NCI-H2196 (cell line): ENCODE results near the gene ACOX1.
"Not testable (repeated sequence)": the region's sequence is repeated elsewhere in the genome, so short reads cannot be mapped to it uniquely, and the experiment has no call there.

Experiments
- DNase-seq: peaks from one replicate; lab custom pipeline; 2025; ENCODE audit not compliant: unreplicated experiment; lab: John Stamatoyannopoulos, UW

The ACOX1 gene

DNA sequence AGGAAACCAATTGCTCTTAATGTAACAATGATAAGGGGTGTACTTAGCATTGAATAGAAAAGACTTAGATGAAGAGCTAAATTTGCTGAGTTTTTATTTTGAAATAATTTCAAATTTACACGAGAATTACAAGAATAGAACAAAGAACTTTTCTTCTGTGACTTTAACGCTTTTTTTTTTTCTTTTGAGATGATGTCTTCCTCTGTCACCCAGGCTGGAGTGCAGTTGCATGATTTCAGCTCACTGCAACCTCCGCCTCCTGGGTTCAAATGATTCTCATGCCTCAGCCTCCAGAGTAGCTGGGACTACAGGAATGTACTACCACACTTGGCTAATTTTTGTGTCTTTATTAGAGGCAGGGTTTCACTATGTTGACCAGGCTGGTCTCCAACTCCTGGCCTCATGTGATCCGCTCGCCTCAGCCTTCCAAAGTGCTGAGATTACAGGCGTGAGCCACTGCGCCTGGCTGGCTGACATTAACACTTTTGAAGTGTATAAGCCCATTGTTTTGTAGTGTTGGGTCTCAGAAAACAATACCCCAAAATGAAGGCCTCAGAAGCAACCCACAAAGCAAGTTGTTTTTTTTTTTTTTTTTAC is 2.2 kb upstream of the ACOX1 start:
- DNase-seq = no peak

DNA sequence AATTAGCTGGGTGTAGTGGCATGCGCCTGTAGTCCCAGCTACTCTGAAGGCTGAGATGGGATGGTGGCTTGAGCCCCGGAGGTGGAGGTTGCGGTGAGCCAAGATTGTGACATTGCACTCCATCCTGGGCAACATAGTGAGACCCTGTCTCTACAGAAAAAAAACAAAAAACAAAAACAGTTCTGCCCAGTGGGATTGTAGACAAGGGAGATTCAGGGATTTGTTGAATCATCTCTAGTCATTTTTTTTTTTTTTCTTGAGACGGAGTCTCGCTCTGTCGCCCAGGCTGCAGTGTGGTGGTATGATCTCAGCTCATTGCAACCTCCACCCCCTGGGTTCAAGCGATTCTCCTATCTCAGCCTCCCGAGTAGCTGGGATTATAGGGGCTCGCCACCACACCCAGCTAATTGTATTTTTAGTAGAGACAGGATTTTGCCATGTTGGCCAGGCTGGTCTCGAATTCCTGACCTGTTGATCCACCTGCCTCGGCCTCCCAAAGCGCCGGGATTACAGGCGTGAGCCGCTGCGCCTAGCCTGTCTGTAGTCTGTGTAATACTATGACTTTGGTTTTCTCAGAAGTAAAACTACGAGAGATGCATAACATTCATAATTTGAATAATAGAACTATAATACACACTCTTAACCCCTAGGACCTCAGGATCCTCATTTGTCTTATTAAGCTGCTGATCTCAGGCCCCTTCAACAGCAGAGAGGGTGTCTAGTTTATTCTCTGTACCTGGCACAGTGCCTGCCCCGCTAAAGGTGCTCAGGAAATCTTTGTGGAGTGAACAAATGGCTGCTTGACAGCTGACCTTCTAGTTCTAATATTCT is 1.4 kb upstream of the ACOX1 start:
- no peak for DNase-seq

DNA sequence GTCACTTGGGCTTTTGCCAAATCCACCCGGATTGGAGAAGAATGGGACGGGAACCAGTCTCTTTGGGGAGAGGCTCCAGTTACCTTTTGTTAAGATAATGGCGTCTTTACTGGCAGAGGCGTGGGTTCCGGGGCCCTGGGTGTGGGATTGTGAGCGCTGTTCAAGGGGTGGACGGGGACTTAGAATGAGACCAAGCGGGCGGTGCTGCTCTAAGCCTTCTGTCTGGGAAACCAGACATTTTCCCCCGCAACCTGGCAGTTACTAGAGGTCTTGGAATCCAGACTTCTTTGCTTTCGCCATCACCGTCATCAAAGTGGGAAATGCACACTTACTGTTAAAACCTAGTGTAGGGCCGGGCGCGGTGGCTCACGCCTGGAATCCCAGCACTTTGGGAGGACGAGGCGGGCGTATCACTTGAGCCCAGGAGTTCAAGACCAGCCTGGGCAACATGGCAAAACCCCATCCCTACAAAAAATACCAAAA is 780 bp upstream of the ACOX1 start:
- no peak for DNase-seq

DNA sequence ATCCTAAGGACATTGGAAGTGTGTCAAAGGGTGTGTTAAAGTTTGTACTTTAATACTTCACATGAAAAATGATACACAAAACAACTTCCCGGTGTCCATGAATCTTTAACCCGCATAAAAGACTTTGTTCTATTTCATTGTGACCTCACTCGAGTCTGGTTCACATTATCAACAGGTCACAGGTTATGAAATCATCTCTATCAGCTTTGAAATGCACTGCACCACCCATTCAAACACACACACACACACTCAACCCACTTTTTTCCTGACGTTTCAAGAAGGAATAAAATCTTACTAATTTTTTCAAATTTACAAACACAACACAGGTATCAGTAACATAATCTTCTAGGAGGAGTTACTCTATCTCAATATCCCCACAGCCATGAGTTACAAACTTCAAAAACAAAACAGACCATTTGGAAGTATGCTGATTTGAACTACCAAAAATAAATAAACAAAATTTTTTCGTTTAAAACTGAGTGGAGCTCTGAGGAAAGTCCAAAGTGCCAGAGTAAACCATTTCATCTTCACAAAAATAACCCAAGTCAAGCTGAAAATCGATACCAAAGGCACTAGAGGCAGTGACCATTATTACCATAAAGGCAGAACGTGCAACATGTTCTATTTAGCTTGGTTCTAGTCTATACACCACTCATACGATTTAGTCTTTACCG is 2.7 kb downstream of the ACOX1 start:
- no peak for DNase-seq

DNA sequence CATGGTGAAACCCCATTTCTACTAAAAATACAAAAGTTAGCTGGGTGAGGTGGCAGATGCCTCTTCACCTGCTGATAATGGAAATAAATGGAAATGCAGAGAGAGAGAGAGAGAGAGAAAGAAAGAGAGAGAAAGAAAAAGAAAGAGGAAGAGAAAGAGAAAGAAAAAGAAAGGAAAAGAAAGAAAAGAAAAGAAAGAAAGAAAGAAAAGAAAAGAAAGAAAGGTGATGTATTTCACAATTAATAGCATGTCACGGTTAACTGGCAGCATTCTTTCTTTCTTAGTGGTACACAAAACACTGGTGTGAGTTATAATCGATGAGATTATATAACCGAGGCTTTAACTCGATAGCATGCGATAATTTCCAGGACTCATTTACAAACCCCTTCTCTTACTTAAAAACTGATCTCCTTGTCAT is 3.2 kb downstream of the ACOX1 start:
- no peak for DNase-seq

DNA sequence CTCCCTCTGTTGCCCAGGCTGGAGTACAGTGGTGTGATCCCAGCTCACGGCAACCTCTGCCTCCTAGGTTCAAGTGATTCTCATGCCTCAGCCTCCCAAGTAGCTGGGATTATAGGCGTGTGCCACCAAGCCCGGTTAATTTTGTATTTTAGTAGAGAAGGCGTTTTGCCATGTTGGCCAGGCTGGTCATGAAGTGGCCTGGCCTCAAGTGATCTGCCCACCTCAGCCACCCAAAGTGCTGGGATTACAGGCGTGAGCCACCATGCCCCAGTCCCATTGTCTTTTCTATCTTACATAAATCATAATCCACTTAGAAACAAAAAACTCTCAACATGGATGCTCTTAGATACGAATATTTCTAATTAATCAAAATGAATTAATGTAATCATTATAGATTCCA is 3.8 kb downstream of the ACOX1 start:
- DNase-seq = not testable (repeated sequence)

DNA sequence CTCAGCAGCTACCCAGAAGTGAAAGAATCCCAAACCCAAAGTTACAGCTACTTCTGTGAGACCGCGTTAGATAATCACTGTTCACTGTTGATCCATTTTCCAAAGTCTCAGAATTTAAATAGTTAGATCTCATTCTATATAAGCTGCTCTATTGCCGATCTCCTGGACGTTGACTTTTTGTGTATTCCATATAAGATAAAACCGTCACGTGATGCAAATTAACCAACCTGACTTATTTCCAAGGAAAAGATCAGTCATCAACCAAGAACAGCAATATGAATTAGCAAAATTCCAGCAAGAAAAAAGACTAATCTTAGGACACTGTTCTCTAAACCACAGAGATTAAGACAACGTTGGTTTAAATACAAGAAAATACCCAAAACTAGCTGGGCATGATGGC is 8.3 kb downstream of the ACOX1 start:
- DNase-seq = no peak

DNA sequence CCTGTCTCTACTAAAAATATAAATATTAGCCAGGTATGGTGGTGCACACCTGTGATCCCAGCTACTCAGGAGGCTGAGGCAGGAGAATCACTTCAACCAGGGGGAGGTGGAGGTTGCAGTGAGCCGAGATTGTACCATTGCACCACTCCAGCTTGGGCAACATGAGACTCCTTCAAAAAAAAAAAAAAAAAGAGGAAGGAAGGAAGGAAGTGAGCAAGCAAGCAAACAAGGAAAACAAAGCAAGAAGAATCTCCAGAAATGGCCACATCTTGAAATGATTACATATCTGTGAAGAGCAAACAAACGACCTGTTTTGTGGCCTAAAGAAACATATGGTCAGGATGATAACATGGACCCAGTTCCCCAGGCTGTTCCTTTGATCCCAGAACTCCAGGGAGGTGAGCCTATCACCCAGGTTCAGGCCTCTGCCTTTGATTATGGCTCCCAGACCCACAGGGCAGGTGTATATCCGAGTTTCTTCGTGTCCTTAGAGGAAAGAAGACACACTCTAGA is 8.9 kb downstream of the ACOX1 start:
- DNase-seq = no peak

DNA sequence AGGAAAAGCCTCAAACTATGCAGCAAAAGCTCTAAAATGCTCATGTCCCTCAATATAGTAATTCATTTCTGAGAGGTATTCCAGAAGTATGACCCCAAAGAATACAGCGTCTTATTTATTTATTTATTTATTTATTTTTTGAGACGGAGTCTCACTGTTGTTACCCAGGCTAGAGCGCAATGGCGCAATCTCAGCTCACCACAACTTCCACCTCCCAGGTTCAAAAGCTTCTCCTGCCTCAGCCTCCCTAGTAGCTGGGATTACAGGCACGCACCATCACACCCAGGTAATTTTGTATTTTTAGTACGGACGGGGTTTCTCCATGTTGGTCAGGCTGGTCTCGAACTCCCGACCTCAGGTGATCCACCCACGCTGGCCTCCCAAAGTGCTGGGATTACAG is 9.9 kb downstream of the ACOX1 start:
- DNase-seq = not testable (repeated sequence)

DNA sequence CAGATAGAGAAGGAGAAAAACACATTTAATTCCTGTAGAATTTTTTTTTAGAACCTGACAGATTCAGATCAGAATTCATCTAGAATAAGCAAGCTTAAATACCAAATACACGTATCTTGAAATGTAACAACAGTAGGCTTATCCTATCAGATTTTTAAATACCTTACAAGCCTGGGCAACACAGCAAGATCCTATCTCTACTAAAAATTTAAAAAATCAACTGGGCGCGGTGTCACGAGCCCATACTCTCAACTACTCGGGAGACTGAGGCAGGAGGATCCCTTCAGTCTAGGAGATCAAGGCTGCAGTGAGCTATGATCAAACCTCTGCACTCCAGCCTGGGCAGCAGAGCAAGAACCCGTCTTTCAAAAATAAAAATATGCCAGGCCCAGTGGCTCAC is 13.5 kb downstream of the ACOX1 start:
- DNase-seq = no peak

DNA sequence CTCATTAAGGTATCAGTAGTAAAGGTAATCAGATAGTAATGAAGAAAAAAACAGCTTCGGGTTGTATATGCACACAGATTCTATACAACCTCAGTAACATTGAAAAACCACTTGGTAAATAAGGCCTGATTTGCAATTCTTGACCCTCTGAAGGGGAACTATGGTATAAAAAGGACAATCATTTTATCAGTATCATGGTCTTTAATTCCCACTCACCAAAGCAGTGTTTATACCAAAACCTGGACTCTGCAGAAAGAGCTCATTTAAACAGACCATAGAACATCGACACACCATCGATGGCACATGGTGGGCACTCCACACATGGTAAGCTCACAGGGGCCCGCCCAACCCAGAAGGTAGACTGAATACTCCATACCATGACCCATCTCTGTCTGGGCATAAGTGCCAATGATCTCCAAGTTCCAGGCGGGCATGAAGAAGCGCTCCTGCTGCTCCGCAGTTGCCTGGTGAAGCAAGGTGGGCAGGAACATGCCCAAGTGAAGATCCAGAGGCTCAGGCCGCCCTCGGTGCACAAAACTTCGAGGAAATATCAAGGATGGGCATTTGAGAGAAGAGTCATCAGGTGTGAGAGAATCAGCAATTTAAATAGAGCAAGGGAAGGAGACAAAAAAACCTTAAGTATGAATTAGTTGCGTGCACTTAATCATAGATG is 19.0 kb downstream of the ACOX1 start:
- DNase-seq = no peak

DNA sequence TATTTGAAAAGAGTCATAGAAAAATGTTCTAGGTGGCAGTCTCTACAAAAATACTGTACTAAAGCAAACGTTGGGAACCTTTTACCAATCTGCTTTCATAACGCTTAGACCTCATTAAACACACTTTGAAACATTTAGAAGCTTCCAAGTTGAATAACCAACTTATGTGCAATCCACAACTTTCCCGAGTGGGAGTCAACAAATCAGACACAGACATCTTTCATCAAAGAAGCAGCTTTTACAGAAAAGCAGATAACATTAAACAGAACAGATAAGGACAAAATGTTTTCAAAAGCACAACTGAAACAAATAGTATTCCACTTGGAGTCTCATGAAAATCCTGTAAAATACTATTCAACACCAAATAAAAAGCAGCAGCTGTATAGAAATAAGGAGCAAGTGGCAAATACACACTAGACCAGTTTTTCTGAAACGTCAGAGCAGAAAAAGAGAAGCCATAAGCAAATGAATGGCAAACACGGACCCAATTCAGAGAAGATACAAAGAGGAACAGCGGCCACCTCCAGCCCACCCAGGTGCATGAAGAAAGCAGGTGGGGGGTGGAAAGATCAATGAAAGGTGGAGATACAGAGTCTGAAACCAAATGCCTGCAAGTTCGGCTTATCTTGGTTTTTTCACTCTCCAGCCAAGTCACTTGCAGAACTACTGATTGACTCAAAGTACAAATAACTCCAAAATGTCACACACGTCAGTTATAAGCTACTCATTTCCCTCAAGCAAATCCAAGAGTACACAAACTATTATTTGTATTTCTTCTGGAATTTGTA is 19.7 kb downstream of the ACOX1 start:
- DNase-seq = no peak

DNA sequence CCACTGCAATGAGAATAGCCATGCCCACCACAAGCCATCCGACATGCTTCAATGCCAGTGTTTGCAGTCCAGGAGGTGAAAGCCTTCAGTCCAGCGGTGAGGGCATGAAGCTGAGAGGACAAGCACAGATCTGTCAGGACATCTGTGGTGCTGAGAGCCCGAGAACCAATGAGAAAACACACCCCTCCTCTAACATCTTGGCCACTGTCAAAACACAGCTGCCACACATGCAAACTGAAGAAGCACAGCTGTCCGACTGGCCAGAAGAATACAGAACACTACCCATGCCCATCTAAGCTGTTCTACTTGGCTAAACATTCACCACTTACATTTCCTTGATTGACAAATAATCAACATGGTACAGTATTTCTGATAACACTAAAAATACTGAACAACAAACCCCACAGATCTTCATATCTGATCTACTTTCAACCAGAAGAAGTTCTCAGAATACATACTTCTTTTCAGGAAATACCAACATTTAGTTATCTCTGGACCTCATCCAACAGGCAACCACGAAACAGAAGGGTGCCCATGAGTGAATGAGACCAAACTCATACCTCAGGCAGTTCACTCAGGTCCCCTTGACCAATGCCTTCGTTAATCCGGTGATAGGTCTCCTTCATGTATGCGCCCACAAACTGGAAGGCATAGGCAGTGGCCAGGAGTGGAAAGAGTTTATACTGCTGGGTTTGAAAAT is 28.0 kb downstream of the ACOX1 start:
- DNase-seq = no peak

DNA sequence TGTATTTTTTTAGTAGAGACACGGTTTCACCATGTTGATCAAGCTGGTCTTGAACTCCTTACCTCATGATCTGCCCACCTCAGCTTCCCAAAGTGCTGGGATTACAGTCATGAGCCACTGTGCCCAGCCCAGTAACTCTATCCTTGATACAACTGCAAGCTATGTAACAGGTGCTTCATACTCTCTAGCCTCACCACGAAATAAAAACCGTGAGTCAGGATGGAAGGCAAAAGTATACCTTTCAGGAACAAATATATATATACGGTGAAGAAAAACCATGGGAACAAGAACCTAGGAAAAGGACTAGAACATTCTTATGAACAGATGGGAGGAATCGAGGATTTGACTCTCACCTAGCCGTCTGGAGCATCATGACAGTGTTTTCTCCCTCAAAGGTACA is 28.5 kb downstream of the ACOX1 start:
- DNase-seq = no peak

DNA sequence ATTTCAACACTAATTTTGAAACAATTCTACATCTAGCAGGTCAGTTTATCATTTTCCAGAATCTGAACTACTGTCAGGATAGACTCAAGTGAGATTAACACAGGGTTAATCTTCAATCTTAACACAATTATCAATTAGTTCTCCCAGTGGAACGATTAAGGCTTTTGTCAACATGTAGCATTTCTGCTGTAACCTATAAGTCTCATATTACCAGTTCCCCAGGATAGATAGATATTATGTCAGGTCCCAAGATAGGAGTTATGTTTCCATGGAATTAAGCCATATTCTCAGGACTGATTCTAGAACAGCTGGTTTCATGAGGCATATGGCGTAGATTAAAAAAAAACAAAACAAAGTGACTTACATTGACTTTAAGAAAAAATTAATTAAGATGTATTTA is 33.8 kb downstream of the ACOX1 start:
- no peak for DNase-seq

DNA sequence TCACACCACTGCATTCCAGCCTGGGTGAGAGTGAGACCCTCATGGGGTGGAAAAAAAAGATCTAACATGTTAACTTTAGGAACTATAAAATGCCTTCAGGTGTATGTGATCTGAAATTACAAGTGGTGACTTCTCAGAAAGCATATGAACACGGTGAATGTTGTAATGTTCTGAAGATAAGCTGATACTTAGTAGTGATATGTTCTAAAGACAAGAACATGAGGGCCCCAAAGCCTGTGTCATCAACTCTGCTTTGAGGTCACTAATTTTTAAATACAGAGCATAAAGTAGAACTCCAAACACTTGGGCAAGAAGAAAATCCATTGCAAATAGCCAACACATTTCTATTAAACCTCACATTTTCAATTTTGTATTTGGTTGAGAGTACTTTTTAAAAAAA is 35.5 kb downstream of the ACOX1 start:
- DNase-seq = no peak

DNA sequence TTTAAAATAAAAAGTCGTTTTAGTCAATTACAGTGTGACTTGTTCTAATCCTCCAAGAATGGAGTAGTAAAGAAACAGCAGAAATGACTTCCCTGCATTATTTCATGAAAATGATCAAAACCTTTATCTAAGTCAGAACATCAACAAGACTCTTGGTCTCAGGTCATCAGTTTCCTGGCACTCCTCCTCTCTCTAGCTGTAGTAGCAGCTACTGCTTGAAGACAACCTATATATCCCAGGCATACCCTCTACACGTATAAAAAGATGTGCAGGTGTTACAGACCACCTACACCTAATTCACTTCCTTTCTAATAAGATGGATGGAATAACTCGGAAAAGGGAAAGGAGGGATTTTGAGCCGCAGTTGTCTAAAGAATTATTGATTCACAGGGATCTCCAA is 36.5 kb downstream of the ACOX1 start:
- DNase-seq = no peak

DNA sequence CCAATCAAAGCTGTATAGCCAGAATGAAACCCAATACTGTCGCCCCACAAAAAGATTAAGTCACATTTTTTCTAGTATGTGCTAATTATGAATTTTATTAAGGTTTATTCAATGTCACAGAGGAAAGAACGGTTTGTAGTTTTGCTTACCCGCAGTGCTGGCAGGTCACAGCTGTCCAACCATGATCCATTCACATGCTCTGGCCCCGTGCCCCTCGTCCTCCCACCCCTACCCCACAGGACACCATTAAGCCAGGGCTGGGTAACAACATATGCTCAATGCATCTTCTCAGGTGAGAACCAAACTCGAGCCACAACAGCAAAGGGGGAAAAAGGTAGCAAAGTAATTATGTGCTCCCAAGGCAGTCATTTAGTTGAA is 37.5 kb downstream of the ACOX1 start:
- no peak for DNase-seq

DNA sequence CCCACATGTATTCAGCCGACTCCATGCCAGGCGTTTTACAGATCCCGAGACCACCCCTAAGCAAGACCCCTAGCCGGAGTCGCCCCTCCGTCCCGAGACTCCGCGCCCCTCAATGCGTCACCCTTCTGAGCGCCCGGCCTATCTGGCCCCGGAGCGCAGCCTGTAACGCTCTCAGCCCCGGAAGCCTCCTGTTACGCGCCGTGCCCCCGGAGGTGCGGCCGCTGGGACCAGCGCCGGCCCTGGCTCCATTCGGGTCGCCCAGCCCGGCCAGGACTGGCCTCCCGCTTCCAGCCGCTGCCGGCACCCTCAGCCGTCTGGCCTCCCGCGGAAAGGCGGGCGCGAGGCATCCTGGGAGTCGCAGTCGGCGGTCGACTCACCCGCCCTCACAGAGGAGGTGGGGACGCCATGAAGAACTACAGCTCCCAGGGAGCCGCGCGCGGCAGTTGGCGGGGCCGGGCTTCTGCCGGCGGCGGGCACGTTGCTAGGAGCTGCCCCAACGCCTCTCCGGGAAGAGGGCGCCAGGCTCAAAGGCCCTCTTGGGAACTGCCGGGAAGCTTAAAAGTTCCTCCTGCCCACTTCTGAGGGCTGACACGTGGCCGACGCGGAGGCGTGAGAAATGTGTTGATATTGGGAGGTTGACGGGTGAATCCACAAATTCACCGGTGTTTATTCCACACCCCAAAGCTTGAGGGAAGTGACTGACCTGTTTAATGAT is 38.1 kb downstream of the ACOX1 start, which contains the start of gene FBF1:
TSS of gene FBF1 (minus strand) at position 316 of the 715 bp plus-strand sequence. CDS start 2,893 bp downstream, outside the sequence.
- peak; percentile 99 for DNase-seq
